Ovary (tissue), 10 donors: ENCODE results near the gene LARP6. TPM values are rescaled to one million over a fixed set of nuclear protein-coding genes. Genes with fewer than 3 reads are reported as not detected.

ENCODE experiments used
- DNase-seq, 5 donors: peaks; one replicate each; pipeline ENCODE4 v3.0.0-alpha.2; 2019 to 2020
- H3K27ac ChIP-seq, 2 donors: fragments of 200-600 bp; one replicate each; pipeline versions ENCODE4 v1.5.1 to v1.8.0; 2019 to 2022
- H3K27me3 ChIP-seq: fragments of 200-600 bp; one replicate; pipeline ENCODE4 v1.8.0; 2022
- H3K36me3 ChIP-seq: fragments of 200-600 bp; sonication (generic); one replicate; pipeline ENCODE4 v1.5.1; 2019
- H3K4me1 ChIP-seq: one replicate; pipeline ENCODE4 v1.8.1; 2013; ENCODE audit warnings: mild to moderate bottlenecking, moderate library complexity; ENCODE audit not compliant: insufficient read depth
- H3K4me3 ChIP-seq: fragments of 200-600 bp; sonication (generic); one replicate; pipeline ENCODE4 v1.5.1; 2017
- H3K9me3 ChIP-seq, 2 donors: fragments of 200-600 bp in 1 of 2; sonication (generic) in 1 of 2; one replicate each; pipeline versions ENCODE4 v1.5.1 to v1.8.1; 2013 to 2019; ENCODE audit warnings: mild to moderate bottlenecking in 1 of 2, moderate library complexity in 1 of 2
- CTCF ChIP-seq, 3 donors: fragments of 450-650 bp in 2 of 3; fragments of 200-600 bp in 1 of 3; IDR thresholded peaks; one replicate each; pipeline versions ENCODE4 v1.5.1 to v1.8.0; 2016 to 2022; ENCODE audit warnings: antibody characterized with exemption in 3 of 3, mild to moderate bottlenecking in 1 of 3
- EP300 ChIP-seq: sonication (generic); formaldehyde crosslinking; IDR thresholded peaks from one replicate; pipeline ENCODE4 v1.6.1; 2017; ENCODE audit warnings: antibody characterized with exemption
- POLR2A ChIP-seq: fragments of 450-650 bp; IDR thresholded peaks from one replicate; pipeline ENCODE4 v1.6.1; 2017; ENCODE audit warnings: antibody characterized with exemption, mild to moderate bottlenecking, moderate library complexity
- WGBS, 3 donors: extraction: QIAGEN DNeasy Blood & Tissue Kit in 1 of 3; methylation state at CpG; one replicate each; pipeline versions ENCODE4 v1.1.5 to v1.1.7; 2013 to 2017; 5-methylcytosine and 5-hydroxymethylcytosine counted together
- intact Hi-C, 4 donors: fragments of 100-400 bp; cut with DNase I; formaldehyde crosslinking; loops; one replicate each; pipeline versions ENCODE4 v1.11.0 to v1.15.1; 2022 to 2023
- long read RNA-seq, 3 donors: library from polyadenylated mRNA in 2 of 3; unstranded in 2 of 3; transcript quantifications; one replicate each; pipeline ENCODE4 v2.0.0 and lab custom pipeline, GENCODE V29; 2021 to 2026
- polyA plus RNA-seq, 2 donors: library from polyadenylated mRNA; stranded (reverse); fragments of 200-250 nt in 1 of 2; fragments of 350-450 nt in 1 of 2; fragmentation: Illumina TruSeq in 1 of 2; extraction: RNeasy Lipid Tissue Mini Kit (QIAGEN cat#74804) in 1 of 2; gene quantifications; one replicate each; pipeline ENCODE4 v1.2.3, GENCODE V29; 2013 to 2014
- total RNA-seq, 7 donors: library from RNA; depleted of rRNA in 2 of 7; stranded (reverse); fragments of >200 nt in 2 of 7; fragmentation: NEBNext Ultra II Directional in 3 of 7; extraction: Animal tissue kit (Norgen Biotek cat#: 25700) in 3 of 7; gene quantifications; one replicate each; pipeline versions ENCODE4 v1.1.0 to v1.2.4, GENCODE V29; 2016 to 2023
- donor health status: DM: no; HTN: no; CAD: no; lungs with moderate emphysema.
- donor health status: DM: no; HTN: no; CAD: no.
- donor health status: Bipolar disorder and iron deficiency.
- donor health status: DM: yes; HTN: yes; CAD: no.
- donor health status: DM: no; HTN: no; CAD: no.
- donor health status: DM: yes; HTN: yes; CAD: no.

The LARP6 gene
- total RNA-seq (10 to 100 TPM; 13.4 to 51.5 (median 31.9) TPM), polyA plus RNA-seq (10 to 100 TPM; 23.6 to 61.7 TPM)
- long read RNA-seq, donor 1, full-length matches to known transcripts = 11 of 16 reads
- long read RNA-seq, donor 1, partial matches to known transcripts = 1 of 16 reads
- long read RNA-seq, donor 1, other reads (novel, unspliced or antisense) = 4 of 16 reads
- long read RNA-seq, donor 2, full-length matches to known transcripts = 11 of 11 reads
- long read RNA-seq, donor 2, partial matches to known transcripts = 0 of 11 reads
- long read RNA-seq, donor 2, other reads (novel, unspliced or antisense) = 0 of 11 reads
- long read RNA-seq, donor 3, full-length matches to known transcripts = 79 of 89 reads
- long read RNA-seq, donor 3, partial matches to known transcripts = 1 of 89 reads
- long read RNA-seq, donor 3, other reads (novel, unspliced or antisense) = 9 of 89 reads

DNA sequence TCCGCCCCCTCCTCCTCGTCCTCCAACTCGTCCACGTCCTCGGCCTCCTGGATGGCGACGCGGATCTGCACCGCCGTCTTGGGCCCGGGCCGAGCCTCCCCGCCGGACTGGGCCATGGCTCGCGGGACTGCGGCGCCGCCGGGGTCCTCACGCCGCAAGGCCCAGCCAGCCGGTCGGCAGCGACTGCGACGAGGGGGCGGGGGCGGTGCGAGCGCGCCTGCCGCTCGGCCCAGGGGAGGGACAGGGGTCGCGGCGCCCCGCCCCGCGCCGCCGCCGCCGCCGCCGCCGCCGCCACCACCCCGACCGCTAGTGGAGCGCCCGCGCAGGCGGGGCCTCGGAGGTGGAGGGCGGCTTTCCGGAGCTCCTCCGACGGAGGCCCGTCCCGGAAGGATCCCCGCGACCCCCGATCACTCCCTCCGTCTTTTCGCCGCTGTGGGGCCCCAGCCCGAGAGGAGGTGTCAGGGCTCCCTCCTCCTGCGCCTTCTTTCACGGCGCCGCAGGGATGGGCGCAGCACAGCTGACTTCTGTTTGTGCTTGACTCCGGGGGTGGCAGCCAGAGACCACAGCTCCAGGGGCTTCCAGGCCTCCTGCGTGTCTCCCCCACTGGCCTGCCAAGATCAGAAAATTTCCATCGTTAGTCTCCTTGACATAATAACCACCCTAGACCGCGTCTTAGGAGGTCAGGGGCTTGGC is at the start of gene LARP6:
Gene LARP6 (minus strand): TSS at position 185 of the 693 bp plus-strand sequence. CDS start 69 bp downstream, at position 116.
- peaks cover 11% of the 10 kb centered on the region for H3K4me1 ChIP-seq
- no peaks in the 10 kb centered on the region for H3K27me3 ChIP-seq
- 1 to 2% (median 1%) methylated on average over 23 to 78 of the region's 78 CpGs for WGBS, 3 donors
- H3K36me3 ChIP-seq = no peaks in the 10 kb centered on the region
- peak within 1 kb of the TSS; percentile 87 to 97 for H3K27ac ChIP-seq
- DNase-seq = peak; percentile 66 to 80 (median 75)
- intact Hi-C loops = no loop called here
- peak; percentile 64 for TF ChIP-seq POLR2A
- TF ChIP-seq CTCF (IDR thresholded peaks at IDR 0.05) = no peak
- peak; percentile 3 for TF ChIP-seq EP300
- no peaks in the 10 kb centered on the region for H3K9me3 ChIP-seq
- H3K4me3 ChIP-seq = peak within 1 kb of the TSS; percentile 83

GRCh38 chr15:70902107-70902506 is 48.1 kb upstream of the LARP6 start:
- intact Hi-C loops = no loop called here
- Histone ChIP-seq H3K27ac (no peak overlapping the region), H3K9me3 (no peaks in the 10 kb centered on the region), H3K36me3 (no peaks in the 10 kb centered on the region), H3K4me1 (no peaks in the 10 kb centered on the region), H3K4me3 (no peak overlapping the region), H3K27me3 (no peaks in the 10 kb centered on the region)
- 95 to 100% (median 97%) methylated on average over 1 of the region's 1 CpG for WGBS, 3 donors
- TF ChIP-seq CTCF (IDR thresholded peaks at IDR 0.05) (no peak), POLR2A (no peak), EP300 (no peak)
- DNase-seq = no peak

- peaks cover 5% of the 10 kb centered on the region for H3K4me1 ChIP-seq
- peak overlapping the region; percentile 66 to 82 for H3K27ac ChIP-seq
- TF ChIP-seq EP300 (no peak), POLR2A (no peak), CTCF (IDR thresholded peaks at IDR 0.05) (peak in 1 of 3 donors; percentile 38)
- intact Hi-C loops = no loop called here
- no peaks in the 10 kb centered on the region for H3K9me3 ChIP-seq
- H3K4me3 ChIP-seq = peak overlapping the region; percentile 73
- peak in 2 of 5 donors; percentile 34 to 49 for DNase-seq
- no peaks in the 10 kb centered on the region for H3K27me3 ChIP-seq
- 0 to 3% (median 1%) methylated on average over 10 of the region's 10 CpGs for WGBS, 3 donors
- no peaks in the 10 kb centered on the region for H3K36me3 ChIP-seq
These were observed 39.1 kb upstream of the LARP6 start for GRCh38 chr15:70892912-70893560.
